Ovary (tissue), 9 donors: ENCODE results near the gene CDH3. TPM values are rescaled to one million over a fixed set of nuclear protein-coding genes. Genes with fewer than 3 reads are reported as not detected.
A peak's percentile ranks its signal among the peaks of the same experiment; 100 is the strongest.

Experiments
- DNase-seq, 5 donors: peaks; one replicate each; pipeline ENCODE4 v3.0.0-alpha.2; 2019 to 2020
- H3K27ac ChIP-seq, 2 donors: fragments of 200-600 bp; one replicate each; pipeline versions ENCODE4 v1.5.1 to v1.8.0; 2019 to 2022
- H3K27me3 ChIP-seq: fragments of 200-600 bp; one replicate; pipeline ENCODE4 v1.8.0; 2022
- H3K36me3 ChIP-seq: fragments of 200-600 bp; sonication (generic); one replicate; pipeline ENCODE4 v1.5.1; 2019
- H3K4me1 ChIP-seq: one replicate; pipeline ENCODE4 v1.8.1; 2013; ENCODE audit warnings: mild to moderate bottlenecking, moderate library complexity; ENCODE audit not compliant: insufficient read depth
- H3K4me3 ChIP-seq: fragments of 200-600 bp; sonication (generic); one replicate; pipeline ENCODE4 v1.5.1; 2017
- H3K9me3 ChIP-seq, 2 donors: fragments of 200-600 bp in 1 of 2; sonication (generic) in 1 of 2; one replicate each; pipeline versions ENCODE4 v1.5.1 to v1.8.1; 2013 to 2019; ENCODE audit warnings: mild to moderate bottlenecking in 1 of 2, moderate library complexity in 1 of 2
- CTCF ChIP-seq, 3 donors: fragments of 450-650 bp in 2 of 3; fragments of 200-600 bp in 1 of 3; IDR thresholded peaks; one replicate each; pipeline versions ENCODE4 v1.5.1 to v1.8.0; 2016 to 2022; ENCODE audit warnings: antibody characterized with exemption in 3 of 3, mild to moderate bottlenecking in 1 of 3
- EP300 ChIP-seq: sonication (generic); formaldehyde crosslinking; IDR thresholded peaks from one replicate; pipeline ENCODE4 v1.6.1; 2017; ENCODE audit warnings: antibody characterized with exemption
- POLR2A ChIP-seq: fragments of 450-650 bp; IDR thresholded peaks from one replicate; pipeline ENCODE4 v1.6.1; 2017; ENCODE audit warnings: antibody characterized with exemption, mild to moderate bottlenecking, moderate library complexity
- WGBS, 3 donors: extraction: QIAGEN DNeasy Blood & Tissue Kit in 1 of 3; methylation state at CpG; one replicate each; pipeline versions ENCODE4 v1.1.5 to v1.1.7; 2013 to 2017; 5-methylcytosine and 5-hydroxymethylcytosine counted together
- intact Hi-C, 4 donors: fragments of 100-400 bp; cut with DNase I; formaldehyde crosslinking; loops; one replicate each; pipeline versions ENCODE4 v1.11.0 to v1.15.1; 2022 to 2023
- polyA plus RNA-seq, 2 donors: library from polyadenylated mRNA; stranded (reverse); fragments of 200-250 nt in 1 of 2; fragments of 350-450 nt in 1 of 2; fragmentation: Illumina TruSeq in 1 of 2; extraction: RNeasy Lipid Tissue Mini Kit (QIAGEN cat#74804) in 1 of 2; gene quantifications; one replicate each; pipeline ENCODE4 v1.2.3, GENCODE V29; 2013 to 2014
- total RNA-seq, 7 donors: library from RNA; depleted of rRNA in 2 of 7; stranded (reverse); fragments of >200 nt in 2 of 7; fragmentation: NEBNext Ultra II Directional in 3 of 7; extraction: Animal tissue kit (Norgen Biotek cat#: 25700) in 3 of 7; gene quantifications; one replicate each; pipeline versions ENCODE4 v1.1.0 to v1.2.4, GENCODE V29; 2016 to 2023
- donor health status: DM: no; HTN: no; CAD: no; lungs with moderate emphysema.
- donor health status: DM: no; HTN: no; CAD: no.
- donor health status: Bipolar disorder and iron deficiency.
- donor health status: DM: yes; HTN: yes; CAD: no.
- donor health status: DM: no; HTN: no; CAD: no.
- donor health status: DM: yes; HTN: yes; CAD: no.

Gene CDH3
- total and polyA plus RNA-seq, 9 donors = 32.4 to 99.0 (median 58.9) TPM

GRCh38 chr16:68643847-68644246 is 1.3 kb upstream of the CDH3 start:
- no peaks in the 10 kb centered on the region for H3K9me3 ChIP-seq
- no peaks in the 10 kb centered on the region for H3K36me3 ChIP-seq
- TF ChIP-seq EP300 (no peak), POLR2A (no peak), CTCF (IDR thresholded peaks at IDR 0.05) (no peak)
- peak overlapping the region; percentile 88 to 89 for H3K27ac ChIP-seq
- peak overlapping the region; percentile 68 for H3K4me3 ChIP-seq
- WGBS, 3 donors = 9 to 21% (median 15%) methylated on average over 10 of the region's 10 CpGs
- intact Hi-C loops = no loop called here
- DNase-seq = peak; percentile 54 to 65 (median 62)
- peaks cover 12% of the 10 kb centered on the region for H3K4me1 ChIP-seq
- no peaks in the 10 kb centered on the region for H3K27me3 ChIP-seq

GRCh38 chr16:68644296-68644695 is 814 bp upstream of the CDH3 start:
- H3K4me3 ChIP-seq = peak overlapping the region; percentile 68
- H3K27me3 ChIP-seq = no peaks in the 10 kb centered on the region

GRCh38 chr16:68645494-68646388 is 631 bp downstream of the CDH3 start:
- intact Hi-C loops = no loop called here
- Histone ChIP-seq H3K4me3 (peak overlapping the region; percentile 68), H3K27me3 (no peaks in the 10 kb centered on the region), H3K36me3 (no peaks in the 10 kb centered on the region), H3K27ac (peak overlapping the region; percentile 88 to 89), H3K4me1 (peaks cover 12% of the 10 kb centered on the region), H3K9me3 (no peaks in the 10 kb centered on the region)
- WGBS, 3 donors = 1% methylated on average over 61 to 66 of the region's 66 CpGs
- no peak for TF ChIP-seq EP300
- TF ChIP-seq POLR2A = no peak
- no peak for TF ChIP-seq CTCF (IDR thresholded peaks at IDR 0.05)
- DNase-seq = peak; percentile 61 to 78 (median 73)

More at GRCh38 chr16:68644296-68644695, 814 bp upstream of the CDH3 start:
- peaks cover 12% of the 10 kb centered on the region for H3K4me1 ChIP-seq
- DNase-seq = peak; percentile 54 to 70 (median 64)
- H3K27ac ChIP-seq = peak overlapping the region; percentile 88 to 89
- H3K9me3 ChIP-seq = no peaks in the 10 kb centered on the region
- intact Hi-C loops = no loop called here
- TF ChIP-seq POLR2A (no peak), EP300 (no peak), CTCF (IDR thresholded peaks at IDR 0.05) (no peak)
- 3 to 9% (median 6%) methylated on average over 17 of the region's 17 CpGs for WGBS, 3 donors
- H3K36me3 ChIP-seq = no peaks in the 10 kb centered on the region

GRCh38 chr16:68646953-68647659 is 2.0 kb downstream of the CDH3 start:
- no peak for TF ChIP-seq POLR2A
- TF ChIP-seq EP300 = no peak
- no peaks in the 10 kb centered on the region for H3K9me3 ChIP-seq
- H3K27ac ChIP-seq = peak overlapping the region in 1 of 2 donors; percentile 89
- no peak for DNase-seq
- no peak overlapping the region for H3K4me3 ChIP-seq
- peaks cover 9% of the 10 kb centered on the region for H3K4me1 ChIP-seq
- H3K36me3 ChIP-seq = no peaks in the 10 kb centered on the region
- H3K27me3 ChIP-seq = no peaks in the 10 kb centered on the region
- 60 to 70% (median 63%) methylated on average over 18 of the region's 18 CpGs for WGBS, 3 donors
- intact Hi-C loops = no loop called here
